GM06990 (cell line): ENCODE measurements around the gene JADE1.

Source experiments
- DNase-seq: peaks from one replicate; pipeline ENCODE4 v3.0.0-alpha.2; 2011; ENCODE audit not compliant: insufficient read length; ENCODE audit errors: extremely low read depth
- H3K27me3 ChIP-seq: replicated peaks from 2 replicates; pipeline ENCODE4 v1.6.0; 2011; ENCODE audit warnings: low read length; ENCODE audit not compliant: control insufficient read depth, insufficient read depth
- H3K36me3 ChIP-seq: 2 replicates; pipeline ENCODE4 v1.5.1; 2011; ENCODE audit warnings: low read length; ENCODE audit not compliant: control insufficient read depth, insufficient read depth
- H3K4me3 ChIP-seq: replicated peaks from 2 replicates; pipeline ENCODE4 v1.5.1; 2011; ENCODE audit warnings: low read depth, mild to moderate bottlenecking, control low read depth, low read length
- TF ChIP-seq, protein P1 (sequence below): IDR thresholded peaks from 2 replicates; pipeline ENCODE4 v1.5.1; 2011; ENCODE audit warnings: low read length, control low read depth, mild to moderate bottlenecking, inconsistent platforms; ENCODE audit not compliant: insufficient read depth, poor library complexity, severe bottlenecking

JADE1 gene

DNA sequence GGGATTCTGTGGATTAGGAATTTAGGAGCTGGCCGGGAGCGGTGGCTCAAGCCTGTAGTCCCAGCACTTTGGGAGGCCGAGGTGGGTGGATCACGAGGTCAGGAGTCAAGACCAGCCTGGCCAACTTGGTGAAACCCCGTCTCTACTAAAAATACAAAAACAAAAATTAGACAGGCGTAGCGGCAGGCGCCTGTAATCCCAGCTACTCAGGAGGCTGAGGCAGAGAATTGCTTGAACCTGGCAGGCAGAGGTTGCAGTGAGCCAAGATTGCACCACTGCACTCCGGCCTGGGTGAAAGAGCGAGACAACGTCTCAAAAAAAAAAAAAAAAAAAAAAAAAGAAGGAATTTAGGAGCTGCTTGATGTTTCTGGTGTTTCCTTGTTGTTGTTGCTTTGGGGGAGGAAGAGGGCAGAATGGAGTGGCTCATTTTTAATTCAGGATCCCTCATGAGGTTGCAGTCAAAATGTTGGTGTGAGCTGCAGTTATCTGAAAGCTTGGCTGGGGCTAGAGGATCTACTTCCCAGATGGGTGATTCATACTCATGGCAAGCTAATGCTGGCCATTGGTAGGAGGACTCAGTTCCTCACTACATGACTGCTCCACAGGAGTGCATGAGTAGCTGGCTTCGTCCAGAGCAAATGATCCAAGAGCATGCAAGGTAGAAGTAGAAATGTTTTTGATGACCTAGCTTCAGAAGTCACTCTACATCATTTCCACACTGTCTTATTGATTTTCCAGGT lies 26.5 kb upstream of the JADE1 start:
- Histone ChIP-seq H3K4me3 (no peak overlapping the region), H3K27me3 (no peaks in the 10 kb centered on the region), H3K36me3 (no peaks in the 10 kb centered on the region)
- TF ChIP-seq, protein P1, sequence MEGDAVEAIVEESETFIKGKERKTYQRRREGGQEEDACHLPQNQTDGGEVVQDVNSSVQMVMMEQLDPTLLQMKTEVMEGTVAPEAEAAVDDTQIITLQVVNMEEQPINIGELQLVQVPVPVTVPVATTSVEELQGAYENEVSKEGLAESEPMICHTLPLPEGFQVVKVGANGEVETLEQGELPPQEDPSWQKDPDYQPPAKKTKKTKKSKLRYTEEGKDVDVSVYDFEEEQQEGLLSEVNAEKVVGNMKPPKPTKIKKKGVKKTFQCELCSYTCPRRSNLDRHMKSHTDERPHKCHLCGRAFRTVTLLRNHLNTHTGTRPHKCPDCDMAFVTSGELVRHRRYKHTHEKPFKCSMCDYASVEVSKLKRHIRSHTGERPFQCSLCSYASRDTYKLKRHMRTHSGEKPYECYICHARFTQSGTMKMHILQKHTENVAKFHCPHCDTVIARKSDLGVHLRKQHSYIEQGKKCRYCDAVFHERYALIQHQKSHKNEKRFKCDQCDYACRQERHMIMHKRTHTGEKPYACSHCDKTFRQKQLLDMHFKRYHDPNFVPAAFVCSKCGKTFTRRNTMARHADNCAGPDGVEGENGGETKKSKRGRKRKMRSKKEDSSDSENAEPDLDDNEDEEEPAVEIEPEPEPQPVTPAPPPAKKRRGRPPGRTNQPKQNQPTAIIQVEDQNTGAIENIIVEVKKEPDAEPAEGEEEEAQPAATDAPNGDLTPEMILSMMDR, result no peak
- DNase-seq, result no peak

DNA sequence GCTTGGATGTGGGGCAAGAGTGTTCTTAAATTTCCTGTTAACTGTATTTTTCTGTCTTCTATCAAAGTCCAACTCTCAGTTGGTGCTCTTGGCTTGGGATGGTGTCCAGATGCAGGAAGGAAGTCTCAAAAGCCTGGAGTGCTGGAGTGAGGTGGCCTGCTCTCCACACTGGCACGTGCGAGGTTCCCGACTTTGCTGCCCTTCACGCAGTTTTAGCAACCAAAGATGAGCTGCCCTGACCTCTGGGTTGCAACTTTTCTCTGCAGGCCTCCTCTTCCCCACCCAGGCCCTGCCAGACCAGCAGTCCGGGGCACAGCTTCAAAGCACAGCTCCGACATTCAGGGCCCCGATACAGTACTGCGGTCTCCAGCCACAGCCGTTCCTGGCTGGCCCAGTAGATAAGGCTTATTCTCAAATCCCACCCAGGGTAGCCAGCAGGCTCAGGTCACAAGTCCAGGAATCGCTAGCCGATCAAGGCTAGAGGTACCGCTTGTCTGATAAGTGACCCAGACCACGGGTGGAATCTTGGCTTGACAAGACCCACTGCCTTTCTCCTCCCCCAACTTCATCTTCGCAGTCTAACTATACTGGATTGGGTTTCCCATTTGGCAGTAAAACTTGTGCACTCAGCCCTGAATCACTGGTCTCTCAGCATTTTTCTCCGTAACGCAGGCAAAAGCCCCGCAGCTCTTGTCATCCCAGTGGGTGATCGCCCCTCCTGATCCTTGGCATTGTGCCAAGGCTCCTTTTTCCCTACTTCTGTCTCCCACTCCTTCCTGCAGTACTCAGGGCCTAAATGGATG lies 21.8 kb upstream of the JADE1 start:
- no peak for DNase-seq
- H3K4me3 ChIP-seq, result no peak overlapping the region
- no peaks in the 10 kb centered on the region for H3K36me3 ChIP-seq
- TF ChIP-seq, protein P1, result no peak
- H3K27me3 ChIP-seq, result no peaks in the 10 kb centered on the region

DNA sequence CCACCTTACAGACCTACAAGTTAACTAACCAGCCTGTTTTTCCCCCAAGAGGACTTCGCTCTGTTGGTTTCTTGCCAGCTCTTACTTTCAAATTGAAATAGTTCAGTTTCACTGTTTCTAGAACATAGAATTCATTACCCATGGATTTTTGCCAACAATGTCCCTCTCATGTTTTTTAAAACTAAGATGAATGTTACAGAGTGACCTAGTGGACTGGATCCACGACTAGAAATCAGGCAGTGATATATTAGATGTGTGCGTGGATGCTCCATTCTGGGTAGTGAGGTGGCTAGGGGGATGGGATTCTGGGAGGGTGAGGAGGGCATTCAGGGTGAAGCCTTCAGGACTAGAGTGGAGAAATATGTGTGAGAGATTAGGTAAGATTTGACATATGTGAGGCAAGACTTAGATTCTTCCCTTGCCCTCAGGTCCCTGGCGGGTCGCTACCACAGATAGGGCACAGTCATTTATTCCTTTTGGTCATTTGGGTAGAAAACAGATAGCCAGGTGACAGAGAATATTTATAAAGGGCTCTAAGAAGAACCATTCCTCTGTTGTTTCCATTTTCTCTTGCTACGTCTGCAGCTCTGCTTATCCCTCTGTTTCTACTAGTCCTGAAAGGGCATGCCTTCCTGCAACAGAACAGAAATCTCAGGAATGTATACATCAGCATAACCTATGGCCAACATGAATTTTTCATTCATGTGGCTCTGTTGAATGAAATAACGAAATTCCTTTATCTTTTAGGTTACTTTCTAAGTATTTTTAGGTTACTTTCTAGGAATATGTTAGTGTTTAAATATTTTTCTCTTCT lies 15.4 kb upstream of the JADE1 start:
- Histone ChIP-seq H3K36me3 (no peaks in the 10 kb centered on the region), H3K4me3 (no peak overlapping the region), H3K27me3 (no peaks in the 10 kb centered on the region)
- DNase-seq, result no peak
- TF ChIP-seq, protein P1, result no peak

DNA sequence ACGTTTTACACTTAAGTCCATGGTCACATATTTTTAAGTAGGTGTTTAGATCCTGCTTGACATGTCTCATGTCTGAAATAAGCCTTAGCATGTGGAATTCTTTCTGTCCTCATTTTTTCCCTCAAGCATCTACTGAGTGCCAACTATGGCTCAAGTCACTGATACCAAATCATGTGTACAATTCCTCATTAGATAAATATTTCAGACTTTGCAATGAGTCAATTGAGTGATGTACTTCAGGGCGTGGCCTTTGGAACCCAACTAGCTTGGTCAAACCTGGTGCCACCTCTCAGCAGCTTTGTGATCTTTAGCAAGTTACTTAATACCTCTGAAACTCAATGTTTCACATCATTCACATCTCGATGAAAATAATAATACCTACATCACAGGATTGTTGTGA lies 12.6 kb upstream of the JADE1 start:
- TF ChIP-seq, protein P1, result no peak
- no peak overlapping the region for H3K4me3 ChIP-seq
- no peak for DNase-seq
- no peaks in the 10 kb centered on the region for H3K27me3 ChIP-seq
- no peaks in the 10 kb centered on the region for H3K36me3 ChIP-seq

DNA sequence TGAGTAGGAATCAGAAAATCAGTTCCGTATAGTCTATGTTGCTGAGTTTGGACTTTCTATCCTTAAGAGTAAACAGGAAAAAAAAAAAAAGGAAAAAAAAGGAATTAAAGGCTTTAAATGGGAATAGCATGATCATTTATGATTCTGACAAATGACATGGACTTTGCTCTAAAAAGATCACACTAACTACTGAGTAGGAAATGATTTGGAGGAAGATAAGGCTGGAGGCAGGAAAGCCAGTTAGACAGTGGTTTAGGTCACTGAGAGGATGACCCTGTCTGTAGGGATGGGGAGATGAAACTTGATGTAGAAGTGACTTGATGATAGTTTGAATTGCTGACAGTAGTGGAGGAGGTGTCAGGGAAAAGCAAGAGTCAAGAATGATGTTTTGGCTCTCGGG lies 9.2 kb upstream of the JADE1 start:
- no peak for DNase-seq
- TF ChIP-seq, protein P1, result no peak
- no peaks in the 10 kb centered on the region for H3K36me3 ChIP-seq

More for the DNA sequence above, 9.2 kb upstream of the JADE1 start:
- Histone ChIP-seq H3K4me3 (no peak overlapping the region), H3K27me3 (no peaks in the 10 kb centered on the region)
